Sigmoid colon (tissue), 4 donors: ENCODE measurements around the gene CERS5.

Source experiments
- POLR2A ChIP-seq, 2 donors: fragments of 450-650 bp; IDR thresholded peaks; one replicate each; pipeline ENCODE4 v1.6.1; 2016; ENCODE audit warnings: antibody characterized with exemption in 2 of 2, mild to moderate bottlenecking in 2 of 2, moderate library complexity in 2 of 2
- POLR2AphosphoS5 ChIP-seq, 4 donors: sonication (generic); formaldehyde crosslinking; IDR thresholded peaks; one replicate each; pipeline ENCODE4 v1.6.1; 2017; ENCODE audit warnings: antibody characterized with exemption in 4 of 4
- TF ChIP-seq, protein P1 (sequence below), 4 experiments: fragments of 450-650 bp in 3 of 4; fragments of 200-600 bp in 1 of 4; IDR thresholded peaks; one replicate each; pipeline ENCODE4 v1.5.1; 2016 to 2019; ENCODE audit warnings: antibody characterized with exemption in 4 of 4, mild to moderate bottlenecking in 3 of 4, moderate library complexity in 2 of 4

DNA sequence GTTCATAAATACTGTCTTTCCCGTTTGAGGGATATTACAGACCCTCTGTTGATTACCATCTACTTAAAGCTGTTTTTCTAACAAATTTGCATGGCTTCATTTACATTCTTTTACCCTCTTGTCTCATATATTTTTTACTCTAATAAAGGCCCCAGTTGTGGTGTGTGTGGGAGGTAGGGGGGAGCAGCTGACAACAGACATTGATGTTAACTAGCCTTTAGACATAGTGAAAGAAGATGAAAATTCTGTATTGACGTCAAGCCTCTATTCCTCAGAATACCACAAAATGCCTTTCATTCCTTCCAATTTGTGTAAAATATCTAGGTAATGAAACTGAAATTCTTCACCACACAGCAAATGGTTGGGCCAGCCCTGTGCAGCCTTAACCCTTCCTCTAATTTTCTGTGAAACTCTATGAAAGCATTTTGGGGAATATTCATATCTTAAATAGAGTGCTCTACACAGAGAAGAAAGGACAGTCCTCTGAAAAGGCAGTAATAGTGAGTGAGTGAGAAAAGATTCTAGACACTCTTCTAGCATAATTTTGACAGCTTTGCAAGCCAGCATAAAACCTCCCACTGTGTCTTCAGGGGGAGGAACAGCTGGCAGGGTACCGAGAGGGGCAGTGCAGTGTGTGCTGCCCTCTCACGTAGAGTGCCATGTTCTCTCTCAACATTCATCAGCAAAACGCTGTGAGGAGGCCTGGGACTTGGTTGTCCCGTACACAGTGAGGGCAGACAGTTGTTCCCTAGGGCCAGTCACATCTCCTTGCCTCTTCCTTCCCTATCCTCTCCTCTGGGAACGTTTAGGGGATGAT is 20.1 kb upstream of the CERS5 start:
- TF ChIP-seq, protein P1, sequence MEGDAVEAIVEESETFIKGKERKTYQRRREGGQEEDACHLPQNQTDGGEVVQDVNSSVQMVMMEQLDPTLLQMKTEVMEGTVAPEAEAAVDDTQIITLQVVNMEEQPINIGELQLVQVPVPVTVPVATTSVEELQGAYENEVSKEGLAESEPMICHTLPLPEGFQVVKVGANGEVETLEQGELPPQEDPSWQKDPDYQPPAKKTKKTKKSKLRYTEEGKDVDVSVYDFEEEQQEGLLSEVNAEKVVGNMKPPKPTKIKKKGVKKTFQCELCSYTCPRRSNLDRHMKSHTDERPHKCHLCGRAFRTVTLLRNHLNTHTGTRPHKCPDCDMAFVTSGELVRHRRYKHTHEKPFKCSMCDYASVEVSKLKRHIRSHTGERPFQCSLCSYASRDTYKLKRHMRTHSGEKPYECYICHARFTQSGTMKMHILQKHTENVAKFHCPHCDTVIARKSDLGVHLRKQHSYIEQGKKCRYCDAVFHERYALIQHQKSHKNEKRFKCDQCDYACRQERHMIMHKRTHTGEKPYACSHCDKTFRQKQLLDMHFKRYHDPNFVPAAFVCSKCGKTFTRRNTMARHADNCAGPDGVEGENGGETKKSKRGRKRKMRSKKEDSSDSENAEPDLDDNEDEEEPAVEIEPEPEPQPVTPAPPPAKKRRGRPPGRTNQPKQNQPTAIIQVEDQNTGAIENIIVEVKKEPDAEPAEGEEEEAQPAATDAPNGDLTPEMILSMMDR (IDR thresholded peaks at IDR 0.05), result no peak
- TF ChIP-seq POLR2A (IDR thresholded peaks at IDR 0.05) (no peak), POLR2AphosphoS5 (IDR thresholded peaks at IDR 0.05) (no peak)
